ENCODE results near the gene NEU1.
"Not testable (repeated sequence)": the region's sequence is repeated elsewhere in the genome, so short reads cannot be mapped to it uniquely, and the experiment has no call there.

Gene NEU1

DNA sequence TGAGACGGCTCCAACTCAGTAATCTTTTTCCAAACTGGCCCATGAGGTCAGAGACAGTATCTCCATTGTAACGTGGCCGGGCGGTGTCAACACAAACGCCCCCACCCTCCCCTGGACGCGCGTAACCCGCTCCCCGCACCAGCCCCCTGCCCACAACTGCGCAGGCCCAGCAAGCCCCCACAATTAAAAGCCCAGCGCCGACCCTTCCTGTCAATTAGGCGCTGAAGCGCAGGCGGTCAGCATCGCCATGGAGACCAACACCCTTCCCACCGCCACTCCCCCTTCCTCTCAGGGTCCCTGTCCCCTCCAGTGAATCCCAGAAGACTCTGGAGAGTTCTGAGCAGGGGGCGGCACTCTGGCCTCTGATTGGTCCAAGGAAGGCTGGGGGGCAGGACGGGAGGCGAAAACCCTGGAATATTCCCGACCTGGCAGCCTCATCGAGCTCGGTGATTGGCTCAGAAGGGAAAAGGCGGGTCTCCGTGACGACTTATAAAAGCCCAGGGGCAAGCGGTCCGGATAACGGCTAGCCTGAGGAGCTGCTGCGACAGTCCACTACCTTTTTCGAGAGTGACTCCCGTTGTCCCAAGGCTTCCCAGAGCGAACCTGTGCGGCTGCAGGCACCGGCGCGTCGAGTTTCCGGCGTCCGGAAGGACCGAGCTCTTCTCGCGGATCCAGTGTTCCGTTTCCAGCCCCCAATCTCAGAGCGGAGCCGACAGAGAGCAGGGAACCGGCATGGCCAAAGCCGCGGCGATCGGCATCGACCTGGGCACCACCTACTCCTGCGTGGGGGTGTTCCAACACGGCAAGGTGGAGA lies 47.4 kb downstream of the NEU1 start, which contains the start of the genes HSPA1A and HSPA1L:
HSPA1A (plus strand) TSS at position 519 of the 814 bp plus-strand sequence; CDS start at position 733, 214 bp downstream.
HSPA1L (minus strand) TSS at position 259 of the 814 bp plus-strand sequence. CDS start 3,311 bp downstream, outside the sequence.
- DNase-seq, result peak; percentile 89

GRCh38 chr6:31814677-31815024 lies 48.0 kb downstream of the NEU1 start:
- peak; percentile 73 for DNase-seq

DNA sequence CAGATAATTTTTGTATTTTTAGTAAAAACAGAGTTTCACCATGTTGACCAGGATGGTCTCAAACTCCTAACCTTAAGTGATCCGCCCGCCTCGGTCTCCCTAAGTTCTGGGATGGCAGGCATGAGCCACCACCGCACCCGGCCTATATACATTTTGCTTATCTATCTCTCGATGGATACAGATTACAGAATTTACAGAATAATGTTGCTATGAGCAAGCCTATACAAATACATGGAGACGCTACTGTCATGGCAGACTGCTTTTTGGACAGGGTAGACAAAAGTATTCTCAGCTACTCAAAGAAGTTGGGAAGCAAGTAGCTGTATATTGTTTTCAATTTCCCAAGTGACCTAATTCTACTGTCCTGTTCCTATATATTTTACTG lies 49.2 kb downstream of the NEU1 start:
- no peak for DNase-seq

DNA sequence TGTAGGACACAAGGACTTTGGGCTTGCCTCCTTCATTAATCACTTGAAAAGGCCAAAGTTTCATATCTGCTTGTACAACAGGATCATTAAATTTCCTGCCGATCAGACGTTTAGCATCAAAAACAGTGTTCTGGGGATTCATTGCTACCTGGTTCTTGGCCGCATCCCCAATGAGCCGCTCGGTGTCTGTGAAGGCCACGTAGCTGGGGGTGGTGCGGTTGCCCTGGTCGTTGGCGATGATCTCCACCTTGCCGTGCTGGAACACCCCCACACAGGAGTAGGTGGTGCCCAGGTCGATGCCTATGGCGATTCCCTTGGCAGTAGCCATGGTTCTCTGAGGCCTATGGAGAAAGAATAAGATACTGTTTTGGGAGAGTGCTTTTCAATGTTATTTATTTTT lies 51.0 kb downstream of the NEU1 start:
- DNase-seq, result no peak

- DNase-seq, result not testable (repeated sequence)
These were observed 54.0 kb downstream of the NEU1 start for GRCh38 chr6:31808599-31808998.

Data from CD4-positive, alpha-beta T cell treated with Interleukin-15 for 1 hour (primary cell).